Pancreas (tissue), 10 donors: ENCODE results near the gene PARD3B. TPM values are rescaled to one million over a fixed set of nuclear protein-coding genes. Genes with fewer than 3 reads are reported as not detected.

Experiments
- ATAC-seq, 4 donors: fragments of 200-7000 bp; cut with Tn5 transposase; one replicate each; pipeline versions ENCODE4 v1.8.0 to v1.9.1; 2020; ENCODE audit warnings: mild to moderate bottlenecking in 4 of 4, moderate library complexity in 4 of 4
- DNase-seq, 6 donors: peaks; one replicate each; pipeline ENCODE4 v3.0.0-alpha.2; 2020
- FAIRE-seq: peaks from 2 replicates; lab custom pipeline; 2012; peaks lifted over from hg19 to GRCh38; lab: Jason Lieb, UNC
- H3K27ac ChIP-seq, 4 donors: fragments of 200-600 bp; sonication (generic); 1 replicate in 3 of 4; 2 replicates in 1 of 4; pipeline versions ENCODE4 v1.5.0 to v1.8.0; 2020
- H3K27me3 ChIP-seq, 4 donors: fragments of 200-600 bp; one replicate each; pipeline ENCODE4 v1.8.0; 2021
- H3K36me3 ChIP-seq, 3 donors: fragments of 200-600 bp; sonication (generic) in 1 of 3; one replicate each; pipeline versions ENCODE4 v1.5.0 to v1.8.0; 2020 to 2021
- H3K4me1 ChIP-seq, 3 donors: fragments of 200-600 bp; one replicate each; pipeline ENCODE4 v1.8.0; 2021
- H3K4me3 ChIP-seq, 4 donors: fragments of 200-600 bp; sonication (generic) in 2 of 4; one replicate each; pipeline versions ENCODE4 v1.5.0 to v1.8.0; 2020 to 2021
- H3K9me3 ChIP-seq, 4 donors: fragments of 200-600 bp; one replicate each; pipeline ENCODE4 v1.8.0; 2021
- CTCF ChIP-seq, 4 donors: fragments of 200-600 bp; sonication (generic) in 3 of 4; IDR thresholded peaks; one replicate each; pipeline versions ENCODE4 v1.5.0 to v1.8.0; 2021; ENCODE audit warnings: antibody characterized with exemption in 4 of 4
- WGBS, 2 donors: extraction: QIAGEN DNeasy Blood & Tissue Kit; methylation state at CpG; one replicate each; pipeline ENCODE4 v1.1.7; 2013; 5-methylcytosine and 5-hydroxymethylcytosine counted together
- intact Hi-C, 3 donors: fragments of 100-400 bp; cut with DNase I; formaldehyde crosslinking; loops; one replicate each; pipeline versions ENCODE4 v1.11.1 to v1.14.2; 2022
- polyA plus RNA-seq, 2 donors: library from polyadenylated mRNA; stranded (reverse); fragments of 200-250 nt; gene quantifications; one replicate each; pipeline ENCODE4 v1.2.3, GENCODE V29; 2013
- total RNA-seq, 6 donors: library from RNA; stranded (reverse); fragmentation: NEBNext Ultra II Directional in 4 of 6; extraction: Animal tissue kit (Norgen Biotek cat#: 25700) in 4 of 6; gene quantifications; one replicate each; pipeline versions ENCODE4 v1.2.1 to v1.2.4, GENCODE V29; 2021 to 2023
- donor health status: healthy with polysubstance abuse.
- donor health status: DM: no; HTN: no; CAD: no; lungs with moderate emphysema.
- donor health status: DM: no; HTN: no; CAD: no.
- donor health status: control.
- donor health status: control.
- donor health status: Bipolar disorder and iron deficiency.
- donor health status: DM: yes; HTN: yes; CAD: no.
- donor health status: DM: no; HTN: no; CAD: no.
- donor health status: DM: no; HTN: no; CAD: no.
- donor health status: DM: yes; HTN: yes; CAD: no.

The PARD3B gene
- total and polyA plus RNA-seq, 8 donors: 2.8 to 21.5 (median 12.7) TPM

- FAIRE-seq (no peak), DNase-seq (no peak), ATAC-seq (no peak)
- intact Hi-C loops: no loop called here
- Histone ChIP-seq H3K27me3 (no peaks in the 10 kb centered on the region), H3K4me1 (no peaks in the 10 kb centered on the region), H3K27ac (no peak overlapping the region), H3K4me3 (no peak overlapping the region), H3K36me3 (no peaks in the 10 kb centered on the region), H3K9me3 (no peaks in the 10 kb centered on the region)
- no peak for TF ChIP-seq CTCF (IDR thresholded peaks at IDR 0.05)
- WGBS, 2 donors: 85% methylated on average over 4 of the region's 4 CpGs
These were observed 797.8 kb downstream of the PARD3B start for GRCh38 chr2:205343103-205343502.

GRCh38 chr2:205346649-205347048 lies 801.4 kb downstream of the PARD3B start:
- no peaks in the 10 kb centered on the region for H3K4me1 ChIP-seq
- no peaks in the 10 kb centered on the region for H3K36me3 ChIP-seq
- 97 to 98% methylated on average over 2 of the region's 2 CpGs for WGBS, 2 donors
- no peaks in the 10 kb centered on the region for H3K9me3 ChIP-seq
- FAIRE-seq (no peak), ATAC-seq (no peak), DNase-seq (no peak)
- H3K4me3 ChIP-seq: no peak overlapping the region
- intact Hi-C loops: no loop called here
- no peak overlapping the region for H3K27ac ChIP-seq
- H3K27me3 ChIP-seq: no peaks in the 10 kb centered on the region
- TF ChIP-seq CTCF (IDR thresholded peaks at IDR 0.05): no peak

GRCh38 chr2:205347899-205348298 lies 802.6 kb downstream of the PARD3B start:
- H3K4me1 ChIP-seq: no peaks in the 10 kb centered on the region
- ATAC-seq (no peak), FAIRE-seq (no peak), DNase-seq (no peak)
- H3K4me3 ChIP-seq: no peak overlapping the region
- no peaks in the 10 kb centered on the region for H3K9me3 ChIP-seq
- no peak overlapping the region for H3K27ac ChIP-seq
- H3K27me3 ChIP-seq: no peaks in the 10 kb centered on the region
- WGBS, 2 donors: 82 to 91% methylated on average over 2 of the region's 2 CpGs
- no peaks in the 10 kb centered on the region for H3K36me3 ChIP-seq
- intact Hi-C loops: no loop called here
- TF ChIP-seq CTCF (IDR thresholded peaks at IDR 0.05): no peak

GRCh38 chr2:205352094-205352493 lies 806.8 kb downstream of the PARD3B start:
- H3K4me3 ChIP-seq: no peak overlapping the region
- TF ChIP-seq CTCF (IDR thresholded peaks at IDR 0.05): no peak
- intact Hi-C loops: no loop called here
- H3K36me3 ChIP-seq: no peaks in the 10 kb centered on the region
- no peaks in the 10 kb centered on the region for H3K27me3 ChIP-seq
- no peaks in the 10 kb centered on the region for H3K4me1 ChIP-seq
- no peak overlapping the region for H3K27ac ChIP-seq
- 83 to 88% methylated on average over 3 of the region's 3 CpGs for WGBS, 2 donors
- no peak for ATAC-seq
- FAIRE-seq: no peak
- no peak for DNase-seq
- H3K9me3 ChIP-seq: no peaks in the 10 kb centered on the region

- Histone ChIP-seq H3K36me3 (no peaks in the 10 kb centered on the region), H3K9me3 (no peaks in the 10 kb centered on the region), H3K27me3 (no peaks in the 10 kb centered on the region), H3K4me1 (no peaks in the 10 kb centered on the region), H3K27ac (no peak overlapping the region), H3K4me3 (no peak overlapping the region)
- no peak for FAIRE-seq
- ATAC-seq: no peak
- intact Hi-C loops: no loop called here
- no peak for TF ChIP-seq CTCF (IDR thresholded peaks at IDR 0.05)
- no peak for DNase-seq
- 89 to 92% methylated on average over 3 of the region's 3 CpGs for WGBS, 2 donors
These were observed 807.3 kb downstream of the PARD3B start for GRCh38 chr2:205352593-205352992.
